Stimulated activated CD4-positive, alpha-beta T cell treated with anti-CD3 and anti-CD28 coated beads, Interleukin-1b, Interleukin-23, amount 100 ng/mL, for 48 hours (primary cell): Measurements from ENCODE around the gene KLF7.
A peak's percentile ranks its signal among the peaks of the same experiment; 100 is the strongest.

Experiments used
- DNase-seq: peaks from one replicate; pipeline ENCODE4 v3.0.0-alpha.2; 2020

KLF7 gene

GRCh38 chr2:207088276-207088675 lies 77.5 kb downstream of the KLF7 start:
- DNase-seq = no peak

- DNase-seq = no peak
These were observed 78.5 kb downstream of the KLF7 start for GRCh38 chr2:207087046-207087902.

- DNase-seq = no peak
These were observed 79.6 kb downstream of the KLF7 start for GRCh38 chr2:207086136-207086535.

GRCh38 chr2:207085110-207085509 lies 80.6 kb downstream of the KLF7 start:
- DNase-seq = no peak

- no peak for DNase-seq
These were observed 82.2 kb downstream of the KLF7 start for GRCh38 chr2:207083361-207084110.

GRCh38 chr2:207082619-207083018 lies 83.1 kb downstream of the KLF7 start:
- no peak for DNase-seq

- no peak for DNase-seq
These were observed 87.5 kb downstream of the KLF7 start for GRCh38 chr2:207078186-207078798.

GRCh38 chr2:207077266-207077665 lies 88.5 kb downstream of the KLF7 start:
- no peak for DNase-seq

GRCh38 chr2:207075456-207075855 lies 90.3 kb downstream of the KLF7 start:
- DNase-seq = no peak

- DNase-seq = peak; percentile 36
These were observed 91.7 kb downstream of the KLF7 start for GRCh38 chr2:207073801-207074678.

- no peak for DNase-seq
These were observed 92.3 kb downstream of the KLF7 start for GRCh38 chr2:207073412-207073800.

GRCh38 chr2:207072571-207072970 lies 93.2 kb downstream of the KLF7 start:
- no peak for DNase-seq

- no peak for DNase-seq
These were observed 93.9 kb downstream of the KLF7 start for GRCh38 chr2:207071820-207072219.

- DNase-seq = no peak
These were observed 98.3 kb downstream of the KLF7 start for GRCh38 chr2:207067473-207067872.

GRCh38 chr2:207066791-207067460 lies 98.8 kb downstream of the KLF7 start:
- DNase-seq = no peak

GRCh38 chr2:207066166-207066565 lies 99.6 kb downstream of the KLF7 start:
- DNase-seq = no peak

- no peak for DNase-seq
These were observed 101.5 kb downstream of the KLF7 start for GRCh38 chr2:207064128-207064690.

GRCh38 chr2:207061181-207061580 lies 104.6 kb downstream of the KLF7 start:
- no peak for DNase-seq

GRCh38 chr2:207055257-207055656 lies 110.5 kb downstream of the KLF7 start:
- DNase-seq = no peak

GRCh38 chr2:207054521-207054920 lies 111.2 kb downstream of the KLF7 start:
- no peak for DNase-seq

- DNase-seq = no peak
These were observed 114.3 kb downstream of the KLF7 start for GRCh38 chr2:207051385-207051965.
